Measurements from ENCODE around the gene PDLIM7. TPM values are rescaled to one million over a fixed set of nuclear protein-coding genes. Genes with fewer than 3 reads are reported as not detected.
A peak's percentile ranks its signal among the peaks of the same experiment; 100 is the strongest.
"Not testable (repeated sequence)": the region's sequence is repeated elsewhere in the genome, so short reads cannot be mapped to it uniquely, and the experiment has no call there.

The PDLIM7 gene
- total and polyA plus RNA-seq, 7 experiments from 2014 or later, result 2.7 to 63.2 (median 4.7) TPM

GRCh38 chr5:177539411-177539810, 42.0 kb upstream of the PDLIM7 start:
- peak overlapping the region in 1 of 9 donors; percentile 53 for H3K27ac Mint-ChIP-seq
- no peaks in the 10 kb centered on the region for H3K4me1 ChIP-seq (ENCODE audit: control insufficient read depth in 2 of 2, insufficient read depth in 2 of 2, low read length in 2 of 2)
- POLR2A ChIA-PET, result no interaction called here
- H3K27me3 Mint-ChIP-seq, result no peaks in the 10 kb centered on the region
- H3K27me3 ChIP-seq (ENCODE audit: control insufficient read depth in 2 of 2, insufficient read depth in 2 of 2, low read length in 2 of 2), result no peaks in the 10 kb centered on the region
- H3K4me1 Mint-ChIP-seq, result peaks cover 5 to 32% (median 16%) of the 10 kb centered on the region in 7 donors
- H3K36me3 ChIP-seq (ENCODE audit: control insufficient read depth in 2 of 3, insufficient read depth in 3 of 3, low read length in 3 of 3), result peaks cover 0 to 47% (median 9%) of the 10 kb centered on the region in 3 experiments
- intact Hi-C loops (cut with micrococcal nuclease), result no loop called here
- CTCF ChIA-PET, result no interaction called here
- peaks cover 0 to 27% (median 15%) of the 10 kb centered on the region in 5 donors for H3K36me3 Mint-ChIP-seq
- ATAC-seq (no peak), DNase-seq (no peak)
- no peak overlapping the region for H3K4me3 ChIP-seq (ENCODE audit: low read length)
- no peaks in the 10 kb centered on the region for H3K9me3 ChIP-seq (ENCODE audit: control insufficient read depth in 2 of 3, low read length in 3 of 3)
- no peaks in the 10 kb centered on the region for H3K9me3 Mint-ChIP-seq
- H3K4me3 Mint-ChIP-seq, result no peak overlapping the region
- no peak overlapping the region for H3K27ac ChIP-seq (ENCODE audit: low read depth, low read length)

GRCh38 chr5:177538876-177539275, 41.5 kb upstream of the PDLIM7 start:
- H3K27me3 ChIP-seq (ENCODE audit: control insufficient read depth in 2 of 2, insufficient read depth in 2 of 2, low read length in 2 of 2), result no peaks in the 10 kb centered on the region
- POLR2A ChIA-PET, result no interaction called here
- intact Hi-C loops (cut with micrococcal nuclease), result no loop called here
- H3K4me3 Mint-ChIP-seq, result no peak overlapping the region
- no peaks in the 10 kb centered on the region for H3K27me3 Mint-ChIP-seq
- H3K4me1 ChIP-seq (ENCODE audit: control insufficient read depth in 2 of 2, insufficient read depth in 2 of 2, low read length in 2 of 2), result no peaks in the 10 kb centered on the region
- peaks cover 0 to 50% (median 9%) of the 10 kb centered on the region in 3 experiments for H3K36me3 ChIP-seq (ENCODE audit: control insufficient read depth in 2 of 3, insufficient read depth in 3 of 3, low read length in 3 of 3)
- no peak overlapping the region for H3K27ac Mint-ChIP-seq
- H3K36me3 Mint-ChIP-seq, result peaks cover 0 to 29% (median 15%) of the 10 kb centered on the region in 5 donors
- no peak for ATAC-seq
- CTCF ChIA-PET, result interaction anchor here (0.6 kb wide), 2 partner anchors 22 to 221 kb away, joined by 3 to 4 read pairs; no protein-coding TSS in a partner anchor
- peaks cover 5 to 26% (median 12%) of the 10 kb centered on the region in 7 donors for H3K4me1 Mint-ChIP-seq
- DNase-seq, result no peak
- H3K9me3 Mint-ChIP-seq, result no peaks in the 10 kb centered on the region
- H3K9me3 ChIP-seq (ENCODE audit: control insufficient read depth in 2 of 3, low read length in 3 of 3), result no peaks in the 10 kb centered on the region
- no peak overlapping the region for H3K27ac ChIP-seq (ENCODE audit: low read depth, low read length)
- no peak overlapping the region for H3K4me3 ChIP-seq (ENCODE audit: low read length)

- POLR2A ChIA-PET, result no interaction called here
These were observed 40.3 kb upstream of the PDLIM7 start for GRCh38 chr5:177537389-177538361.

GRCh38 chr5:177536386-177536785, 39.0 kb upstream of the PDLIM7 start:
- ChIA-PET CTCF (interaction anchor here (0.7 kb wide), 1 partner anchor 525 kb away, joined by 3 read pairs; no protein-coding TSS in a partner anchor), POLR2A (no interaction called here)
- Mint-ChIP-seq H3K36me3 (peaks cover 0 to 36% (median 13%) of the 10 kb centered on the region in 5 donors), H3K4me3 (no peak overlapping the region), H3K27ac (peak overlapping the region in 1 of 9 donors; percentile 56), H3K4me1 (peaks cover 0 to 11% (median 4%) of the 10 kb centered on the region in 7 donors), H3K27me3 (no peaks in the 10 kb centered on the region), H3K9me3 (no peaks in the 10 kb centered on the region)
- Histone ChIP-seq H3K27me3 (ENCODE audit: control insufficient read depth in 2 of 2, insufficient read depth in 2 of 2, low read length in 2 of 2) (no peaks in the 10 kb centered on the region), H3K9me3 (ENCODE audit: control insufficient read depth in 2 of 3, low read length in 3 of 3) (no peaks in the 10 kb centered on the region), H3K4me1 (ENCODE audit: control insufficient read depth in 2 of 2, insufficient read depth in 2 of 2, low read length in 2 of 2) (no peaks in the 10 kb centered on the region), H3K4me3 (ENCODE audit: low read length) (no peak overlapping the region), H3K36me3 (ENCODE audit: control insufficient read depth in 2 of 3, insufficient read depth in 3 of 3, low read length in 3 of 3) (peaks cover 0 to 69% (median 6%) of the 10 kb centered on the region in 3 experiments), H3K27ac (ENCODE audit: low read depth, low read length) (no peak overlapping the region)
- ATAC-seq (no peak), DNase-seq (no peak)
- intact Hi-C loops (cut with micrococcal nuclease), result no loop called here

More at GRCh38 chr5:177537389-177538361, 40.3 kb upstream of the PDLIM7 start:
- CTCF ChIA-PET, result interaction anchor here (0.6 to 1.1 kb wide), 2 partner anchors 23 to 35 kb away, joined by 3 read pairs; no protein-coding TSS in a partner anchor
- Histone ChIP-seq H3K9me3 (ENCODE audit: control insufficient read depth in 2 of 3, low read length in 3 of 3) (no peaks in the 10 kb centered on the region), H3K27me3 (ENCODE audit: control insufficient read depth in 2 of 2, insufficient read depth in 2 of 2, low read length in 2 of 2) (no peaks in the 10 kb centered on the region), H3K4me1 (ENCODE audit: control insufficient read depth in 2 of 2, insufficient read depth in 2 of 2, low read length in 2 of 2) (no peaks in the 10 kb centered on the region), H3K27ac (ENCODE audit: low read depth, low read length) (no peak overlapping the region), H3K4me3 (ENCODE audit: low read length) (no peak overlapping the region), H3K36me3 (ENCODE audit: control insufficient read depth in 2 of 3, insufficient read depth in 3 of 3, low read length in 3 of 3) (peaks cover 0 to 61% (median 9%) of the 10 kb centered on the region in 3 experiments)
- Mint-ChIP-seq H3K27ac (peak overlapping the region in 1 of 9 donors; percentile 6), H3K9me3 (no peaks in the 10 kb centered on the region), H3K36me3 (peaks cover 0 to 36% (median 17%) of the 10 kb centered on the region in 5 donors), H3K4me1 (peaks cover 6 to 15% (median 9%) of the 10 kb centered on the region in 7 donors), H3K4me3 (no peak overlapping the region), H3K27me3 (no peaks in the 10 kb centered on the region)
- DNase-seq, result no peak
- intact Hi-C loops (cut with micrococcal nuclease), result no loop called here
- no peak for ATAC-seq

- Mint-ChIP-seq H3K27ac (peak overlapping the region in 2 of 9 donors; percentile 13 to 57), H3K36me3 (peaks cover 0 to 43% (median 13%) of the 10 kb centered on the region in 5 donors), H3K4me3 (no peak overlapping the region), H3K9me3 (peaks cover 0 to 2% (median 0%) of the 10 kb centered on the region in 11 donors), H3K4me1 (peaks cover 0 to 8% (median 2%) of the 10 kb centered on the region in 7 donors), H3K27me3 (no peaks in the 10 kb centered on the region)
- DNase-seq, result no peak
- Histone ChIP-seq H3K9me3 (ENCODE audit: control insufficient read depth in 2 of 3, low read length in 3 of 3) (no peaks in the 10 kb centered on the region), H3K27me3 (ENCODE audit: control insufficient read depth in 2 of 2, insufficient read depth in 2 of 2, low read length in 2 of 2) (no peaks in the 10 kb centered on the region), H3K36me3 (ENCODE audit: control insufficient read depth in 2 of 3, insufficient read depth in 3 of 3, low read length in 3 of 3) (peaks cover 0 to 82% (median 6%) of the 10 kb centered on the region in 3 experiments), H3K4me1 (ENCODE audit: control insufficient read depth in 2 of 2, insufficient read depth in 2 of 2, low read length in 2 of 2) (no peaks in the 10 kb centered on the region), H3K27ac (ENCODE audit: low read depth, low read length) (no peak overlapping the region), H3K4me3 (ENCODE audit: low read length) (no peak overlapping the region)
- ChIA-PET POLR2A (no interaction called here), CTCF (no interaction called here)
- intact Hi-C loops (cut with micrococcal nuclease), result no loop called here
- no peak for ATAC-seq
These were observed 37.7 kb upstream of the PDLIM7 start for GRCh38 chr5:177535125-177535524.

- H3K27ac Mint-ChIP-seq; H3K9me3 ChIP-seq (ENCODE audit: control insufficient read depth in 2 of 3, low read length in 3 of 3); H3K27ac ChIP-seq (ENCODE audit: low read depth, low read length); ATAC-seq; H3K4me1 ChIP-seq (ENCODE audit: control insufficient read depth in 2 of 2, insufficient read depth in 2 of 2, low read length in 2 of 2); CTCF ChIA-PET; H3K27me3 ChIP-seq (ENCODE audit: control insufficient read depth in 2 of 2, insufficient read depth in 2 of 2, low read length in 2 of 2); H3K4me3 ChIP-seq (ENCODE audit: low read length); H3K9me3 Mint-ChIP-seq; H3K27me3 Mint-ChIP-seq; H3K4me1 Mint-ChIP-seq; H3K4me3 Mint-ChIP-seq; DNase-seq; intact Hi-C loops (cut with micrococcal nuclease): not testable (repeated sequence)
- H3K36me3 ChIP-seq (ENCODE audit: control insufficient read depth in 2 of 3, insufficient read depth in 3 of 3, low read length in 3 of 3), result peaks cover 0 to 89% (median 11%) of the 10 kb centered on the region in 3 experiments
- POLR2A ChIA-PET, result interaction anchor here (0.7 to 0.9 kb wide), 2 partner anchors 16 to 19 kb away, joined by 4 to 7 read pairs; no protein-coding TSS in a partner anchor
- peaks cover 0 to 43% (median 14%) of the 10 kb centered on the region in 5 donors for H3K36me3 Mint-ChIP-seq
These were observed 37.0 kb upstream of the PDLIM7 start for GRCh38 chr5:177534433-177534832.
